IPS DF 6.9 (cell line): Measurements from ENCODE around the gene CCDC38.

Experiments
- DNase-seq: peaks from one replicate; pipeline ENCODE4 v3.0.0-alpha.2; 2013; ENCODE audit warnings: low read depth, low spot score
- H3K27ac ChIP-seq: one replicate; pipeline ENCODE4 v1.5.1; 2013; ENCODE audit warnings: low read length, control low read depth
- H3K27me3 ChIP-seq: 2 replicates; pipeline ENCODE4 v1.6.1; 2013; ENCODE audit warnings: mild to moderate bottlenecking, low read length; ENCODE audit not compliant: control insufficient read depth, insufficient read depth
- H3K36me3 ChIP-seq: 2 replicates; pipeline ENCODE4 v1.6.1; 2013; ENCODE audit warnings: low read length; ENCODE audit not compliant: control insufficient read depth, insufficient read depth
- H3K4me1 ChIP-seq: 2 replicates; pipeline ENCODE4 v1.6.1; 2013; ENCODE audit warnings: low read length; ENCODE audit not compliant: control insufficient read depth, insufficient read depth
- H3K4me3 ChIP-seq: 2 replicates; pipeline ENCODE4 v1.5.1; 2013; ENCODE audit warnings: mild to moderate bottlenecking, low read length
- H3K9me3 ChIP-seq: 2 replicates; pipeline ENCODE4 v1.6.1; 2013; ENCODE audit warnings: low read length, inconsistent platforms; ENCODE audit not compliant: control insufficient read depth, insufficient read depth
- WGBS: extraction: QIAGEN DNeasy Blood & Tissue Kit; methylation state at CpG from one replicate; pipeline ENCODE4 v1.1.7; 2013; ENCODE audit warnings: mixed read lengths, missing lambda C conversion rate; ENCODE audit not compliant: insufficient read length, insufficient coverage; 5-methylcytosine and 5-hydroxymethylcytosine counted together

CCDC38 gene

GRCh38 chr12:95862038-95862437 lies 80.4 kb downstream of the CCDC38 start:
- WGBS: no CpG with 5 or more reads among the region's 3 CpGs
- Histone ChIP-seq H3K27me3 (no peaks in the 10 kb centered on the region), H3K4me1 (no peaks in the 10 kb centered on the region), H3K9me3 (no peaks in the 10 kb centered on the region), H3K4me3 (no peak overlapping the region), H3K27ac (no peak overlapping the region), H3K36me3 (peaks cover 4% of the 10 kb centered on the region; the same call in 1 of the 2 replicates)
- no peak for DNase-seq

DNA sequence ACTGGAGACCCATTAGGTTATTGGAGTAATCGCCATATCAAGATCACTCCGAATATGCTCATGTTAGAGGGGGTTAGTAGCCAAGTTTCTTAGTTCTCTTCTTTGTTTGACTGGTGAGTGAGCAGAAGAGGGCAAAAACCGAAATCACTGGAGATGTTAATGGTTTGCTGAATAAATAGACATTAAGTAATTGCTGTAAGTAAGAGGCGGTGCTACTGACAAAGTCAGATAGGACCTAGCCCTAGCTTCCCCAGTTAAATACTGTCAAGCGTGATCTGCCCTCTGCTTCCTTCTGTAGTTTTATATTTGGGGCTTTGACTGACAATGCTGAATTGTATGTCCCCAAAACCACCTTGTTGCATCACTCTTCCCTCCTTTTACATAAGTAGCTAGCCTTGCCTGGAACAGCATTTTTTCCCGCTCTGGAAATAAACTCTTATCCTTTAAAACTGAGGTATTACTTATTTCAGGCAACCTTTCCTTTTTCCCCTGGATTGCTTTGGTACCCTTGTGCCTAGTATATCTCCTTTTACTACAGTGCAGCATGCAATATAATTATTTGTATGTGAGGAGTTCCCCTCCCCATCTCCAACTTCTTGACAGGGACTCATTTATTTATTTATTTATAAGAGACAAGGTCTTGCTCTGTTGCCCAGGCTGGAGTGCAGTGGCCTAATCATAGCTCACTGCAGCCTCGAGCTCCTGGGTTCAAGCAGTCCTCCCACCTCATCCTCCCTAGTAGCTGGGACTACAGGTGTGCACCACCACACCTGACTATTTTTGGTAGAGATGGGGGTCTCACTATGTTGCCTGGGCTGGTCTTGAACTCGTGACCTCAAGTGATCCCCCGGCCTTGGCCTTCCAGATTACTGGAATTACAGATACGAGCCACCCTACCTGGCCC lies 82.2 kb downstream of the CCDC38 start:
- H3K36me3 ChIP-seq: peaks cover 4% of the 10 kb centered on the region; the same call in 1 of the 2 replicates
- no peaks in the 10 kb centered on the region for H3K27me3 ChIP-seq
- WGBS: no CpG with 5 or more reads among the region's 10 CpGs
- peak overlapping the region; percentile 62; the same call in 1 of the 2 replicates for H3K4me3 ChIP-seq
- H3K9me3 ChIP-seq: no peaks in the 10 kb centered on the region
- H3K4me1 ChIP-seq: no peaks in the 10 kb centered on the region
- H3K27ac ChIP-seq: no peak overlapping the region
- no peak for DNase-seq

DNA sequence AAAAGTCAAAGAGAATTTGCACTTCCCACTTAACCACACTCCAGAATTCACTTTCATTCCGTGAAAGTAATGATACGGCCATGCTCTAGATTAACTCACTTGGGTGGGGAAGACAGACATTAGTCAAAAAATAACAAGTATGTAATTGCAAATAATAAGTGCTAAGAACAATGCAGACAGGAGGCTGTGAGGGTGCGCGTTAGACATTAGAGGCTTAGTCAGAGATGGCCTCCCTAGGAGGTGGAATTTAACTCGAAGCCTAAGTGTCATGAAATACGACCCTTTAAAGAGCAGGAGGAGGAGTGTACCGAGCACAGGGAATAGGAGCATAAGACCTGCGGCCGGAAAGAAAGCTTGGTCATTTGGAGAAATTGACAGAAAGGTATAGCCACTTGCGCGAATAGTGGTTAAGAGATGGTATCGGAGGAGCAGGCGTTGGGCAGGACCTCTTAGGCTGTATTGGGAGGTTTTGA lies 83.0 kb downstream of the CCDC38 start:
- H3K27ac ChIP-seq: no peak overlapping the region
- no peaks in the 10 kb centered on the region for H3K4me1 ChIP-seq
- WGBS: no CpG with 5 or more reads among the region's 13 CpGs
- no peaks in the 10 kb centered on the region for H3K27me3 ChIP-seq
- no peak for DNase-seq
- H3K36me3 ChIP-seq: peaks cover 4% of the 10 kb centered on the region; the same call in 1 of the 2 replicates
- no peaks in the 10 kb centered on the region for H3K9me3 ChIP-seq
- peak overlapping the region; percentile 62; the same call in 1 of the 2 replicates for H3K4me3 ChIP-seq

- H3K36me3 ChIP-seq: peaks cover 4% of the 10 kb centered on the region; the same call in 1 of the 2 replicates
- H3K27me3 ChIP-seq: no peaks in the 10 kb centered on the region
- no CpG with 5 or more reads among the region's 54 CpGs for WGBS
- no peak within 1 kb of the TSS for H3K27ac ChIP-seq
- H3K4me1 ChIP-seq: no peaks in the 10 kb centered on the region
- peak within 1 kb of the TSS; percentile 62 for H3K4me3 ChIP-seq
- peak; percentile 96 for DNase-seq
- H3K9me3 ChIP-seq: no peaks in the 10 kb centered on the region
Observed at GRCh38 chr12:95858451-95859343, 83.7 kb downstream of the CCDC38 start, which contains the start of gene SNRPF. Gene SNRPF, plus strand, starts transcription at chr12:95858952. Its CDS starts 122 bp downstream, at chr12:95859074.

- Histone ChIP-seq H3K27me3 (no peaks in the 10 kb centered on the region), H3K4me1 (no peaks in the 10 kb centered on the region), H3K27ac (no peak overlapping the region), H3K9me3 (no peaks in the 10 kb centered on the region), H3K4me3 (peak overlapping the region; percentile 62; the same call in 1 of the 2 replicates), H3K36me3 (peaks cover 4% of the 10 kb centered on the region; the same call in 1 of the 2 replicates)
- no CpG with 5 or more reads among the region's 18 CpGs for WGBS
- no peak for DNase-seq
Observed at GRCh38 chr12:95857799-95858198, 84.6 kb downstream of the CCDC38 start.

GRCh38 chr12:95857156-95857555 lies 85.3 kb downstream of the CCDC38 start:
- no peaks in the 10 kb centered on the region for H3K9me3 ChIP-seq
- no peak for DNase-seq
- H3K27me3 ChIP-seq: no peaks in the 10 kb centered on the region
- no peaks in the 10 kb centered on the region for H3K4me1 ChIP-seq
- WGBS: no CpG with 5 or more reads among the region's 7 CpGs
- H3K27ac ChIP-seq: no peak overlapping the region
- no peak overlapping the region for H3K4me3 ChIP-seq
- peaks cover 3% of the 10 kb centered on the region; the same call in 1 of the 2 replicates for H3K36me3 ChIP-seq

DNA sequence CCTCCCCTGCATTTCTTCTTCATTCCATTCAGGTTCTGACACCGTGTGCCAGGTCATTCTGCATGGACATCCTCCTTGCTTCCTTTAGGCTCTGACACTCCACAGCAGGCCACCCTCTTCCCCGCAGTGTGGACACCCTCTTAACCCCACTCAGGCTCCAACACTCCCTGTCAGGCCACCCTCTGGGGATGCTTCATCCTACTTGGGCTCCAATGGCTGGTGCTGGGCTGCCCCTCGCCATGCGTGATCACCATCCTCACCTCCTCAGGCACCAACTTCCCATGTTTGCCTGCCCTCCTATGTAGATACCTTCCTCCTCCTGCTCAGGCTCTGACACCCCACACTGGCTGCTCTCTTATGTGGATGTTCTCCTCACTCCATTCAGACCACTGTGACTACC lies 90.3 kb downstream of the CCDC38 start:
- Histone ChIP-seq H3K9me3 (no peaks in the 10 kb centered on the region), H3K4me1 (no peaks in the 10 kb centered on the region), H3K4me3 (no peak overlapping the region), H3K27me3 (no peaks in the 10 kb centered on the region), H3K27ac (no peak overlapping the region), H3K36me3 (no peaks in the 10 kb centered on the region)
- DNase-seq: no peak
- no CpG with 5 or more reads among the region's 4 CpGs for WGBS

DNA sequence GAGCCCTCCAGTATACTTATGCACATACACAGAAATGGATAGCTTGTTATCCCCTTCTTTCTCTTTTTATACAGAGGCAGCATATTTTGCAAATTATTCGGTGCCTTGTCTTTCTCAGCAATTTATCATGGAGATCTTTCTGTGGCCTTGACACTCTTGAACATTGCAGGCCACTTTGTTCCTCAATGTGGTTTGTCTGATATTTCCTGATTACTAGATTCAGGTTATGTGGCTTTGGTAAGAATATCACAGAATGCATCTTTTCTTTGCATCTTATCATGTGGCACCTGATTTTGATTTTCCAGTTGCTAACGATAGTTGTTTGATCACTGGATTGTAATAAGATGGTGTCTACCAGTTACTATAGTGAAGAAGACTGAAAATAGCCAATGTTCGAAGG lies 90.8 kb downstream of the CCDC38 start:
- no peak overlapping the region for H3K27ac ChIP-seq
- no peaks in the 10 kb centered on the region for H3K9me3 ChIP-seq
- no peaks in the 10 kb centered on the region for H3K4me1 ChIP-seq
- no peaks in the 10 kb centered on the region for H3K27me3 ChIP-seq
- WGBS: no CpG with 5 or more reads among the region's 3 CpGs
- H3K4me3 ChIP-seq: no peak overlapping the region
- no peak for DNase-seq
- H3K36me3 ChIP-seq: no peaks in the 10 kb centered on the region

DNA sequence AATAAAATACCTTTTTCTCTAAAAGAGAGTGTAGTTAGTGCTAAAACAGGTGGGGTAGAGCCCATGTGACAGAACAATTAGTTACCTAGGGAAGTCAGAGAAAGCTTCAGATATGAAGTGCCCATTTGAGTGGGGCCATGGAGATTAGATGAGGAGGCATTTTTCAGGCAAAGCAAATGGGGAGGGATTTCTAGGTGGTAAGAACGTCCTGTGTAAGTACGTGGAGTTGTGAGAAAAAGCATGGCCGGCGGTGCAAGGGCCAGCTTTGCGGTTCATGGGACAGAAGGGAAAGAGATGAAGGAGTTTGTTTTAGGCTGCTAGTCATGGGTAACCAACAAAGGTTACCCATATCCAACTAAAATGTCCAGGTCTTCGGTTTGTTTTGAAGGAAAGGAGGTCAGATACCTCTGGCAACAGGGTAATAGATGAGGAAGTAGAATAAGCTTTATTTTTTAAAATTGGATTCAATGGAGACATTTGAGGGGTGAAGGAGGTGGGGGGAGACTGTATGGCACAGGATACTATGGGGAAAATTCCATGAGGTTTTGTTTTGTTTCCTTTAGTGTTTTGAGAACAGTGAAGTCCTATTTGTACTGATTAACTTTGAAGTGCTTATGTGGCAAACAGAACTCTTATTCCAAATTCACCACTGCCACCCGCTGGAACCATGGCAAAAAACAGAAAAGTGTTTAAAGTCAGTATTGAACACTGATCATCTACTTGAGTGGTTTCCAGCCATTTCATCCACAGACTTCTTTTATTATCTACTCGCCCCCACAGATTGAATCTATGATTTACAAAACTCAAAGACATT lies 93.6 kb downstream of the CCDC38 start:
- WGBS: no CpG with 5 or more reads among the region's 8 CpGs
- no peak overlapping the region for H3K4me3 ChIP-seq
- no peaks in the 10 kb centered on the region for H3K36me3 ChIP-seq
- no peak for DNase-seq
- no peaks in the 10 kb centered on the region for H3K27me3 ChIP-seq
- no peak overlapping the region for H3K27ac ChIP-seq
- H3K9me3 ChIP-seq: no peaks in the 10 kb centered on the region
- no peaks in the 10 kb centered on the region for H3K4me1 ChIP-seq
